NB4 (cell line): ENCODE results near the gene BRPF1.

ENCODE experiments used
- DNase-seq: peaks from one replicate; pipeline ENCODE4 v3.0.0; 2010; ENCODE audit warnings: low read depth
- H3K4me3 ChIP-seq: one replicate; pipeline ENCODE4 v1.5.1; 2011; ENCODE audit warnings: mild to moderate bottlenecking, low read depth, low read length, moderate library complexity
- CTCF ChIP-seq: IDR thresholded peaks from one replicate; pipeline ENCODE4 v1.5.1; 2012; ENCODE audit warnings: low read depth, low read length
- MYC ChIP-seq: IDR thresholded peaks from 2 replicates; pipeline ENCODE4 v1.6.1; 2011; ENCODE audit warnings: low read depth, low read length
- POLR2A ChIP-seq: IDR thresholded peaks from 2 replicates; pipeline ENCODE4 v1.6.1; 2011; ENCODE audit warnings: mild to moderate bottlenecking; ENCODE audit not compliant: insufficient read length; ENCODE audit errors: extremely low read depth
- TF ChIP-seq, protein P1 (sequence below): IDR thresholded peaks from 2 replicates; pipeline ENCODE4 v1.6.1; 2011; ENCODE audit warnings: low read depth, low read length

BRPF1 gene

GRCh38 chr3:9731206-9732079 lies at the start of gene BRPF1:
TSS of gene BRPF1 (plus strand) at chr3:9731735. CDS start at chr3:9734141, 2,406 bp downstream.
- TF ChIP-seq, protein P1, sequence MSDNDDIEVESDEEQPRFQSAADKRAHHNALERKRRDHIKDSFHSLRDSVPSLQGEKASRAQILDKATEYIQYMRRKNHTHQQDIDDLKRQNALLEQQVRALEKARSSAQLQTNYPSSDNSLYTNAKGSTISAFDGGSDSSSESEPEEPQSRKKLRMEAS = peak; percentile 41
- no peak for TF ChIP-seq MYC
- TF ChIP-seq POLR2A = peak; percentile 72
- DNase-seq = peak; percentile 99
- H3K4me3 ChIP-seq = peak within 1 kb of the TSS; percentile 88

DNA sequence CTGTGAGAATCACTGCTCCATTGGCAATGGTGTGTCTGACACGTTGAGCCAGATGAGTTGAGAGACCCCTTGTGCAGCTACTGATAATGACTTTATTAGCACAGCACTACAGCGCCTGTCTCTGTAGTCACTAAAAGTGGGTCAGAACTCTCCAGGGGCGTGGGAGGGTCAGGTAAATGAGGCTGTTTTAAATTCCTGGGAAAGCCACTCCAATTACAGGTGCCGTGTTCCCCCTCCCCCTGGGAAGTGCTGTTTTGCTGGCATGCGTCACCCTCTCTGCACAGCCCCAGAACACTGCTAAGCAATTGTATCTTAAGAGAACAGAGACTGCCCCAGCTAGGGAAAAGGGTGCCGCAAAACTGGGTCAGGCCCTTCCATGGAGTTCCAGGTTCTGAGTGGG lies 49.4 kb upstream of the BRPF1 start:
- no peak overlapping the region for H3K4me3 ChIP-seq
- no peak for DNase-seq
- TF ChIP-seq POLR2A = no peak
- TF ChIP-seq, protein P1 = no peak
- TF ChIP-seq CTCF = no peak
- TF ChIP-seq MYC = no peak

DNA sequence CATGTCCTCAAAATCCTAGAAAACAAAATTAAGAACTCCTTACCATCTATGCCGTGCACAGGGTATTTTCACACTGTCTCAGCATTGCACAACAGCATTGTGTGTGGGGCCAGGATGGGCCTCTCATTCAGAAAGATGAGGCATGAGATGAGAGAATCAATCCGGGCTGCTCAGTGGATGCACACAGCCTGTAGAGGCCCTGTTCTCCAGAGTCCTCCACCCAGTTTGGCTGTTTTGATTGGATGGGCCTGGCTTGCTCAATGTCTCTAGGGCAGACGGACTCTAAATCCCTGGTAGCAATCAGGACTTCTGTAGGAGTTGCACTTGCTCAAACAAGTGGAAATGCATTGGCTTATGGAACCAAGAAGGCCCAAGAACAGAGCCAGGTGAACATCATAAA lies 48.1 kb upstream of the BRPF1 start:
- TF ChIP-seq CTCF (no peak), MYC (no peak), POLR2A (no peak)
- TF ChIP-seq, protein P1 = no peak
- H3K4me3 ChIP-seq = no peak overlapping the region
- no peak for DNase-seq

- TF ChIP-seq MYC (no peak), CTCF (no peak), POLR2A (no peak)
- TF ChIP-seq, protein P1 = no peak
- DNase-seq = no peak
- no peak overlapping the region for H3K4me3 ChIP-seq
Measured at GRCh38 chr3:9685216-9686049, 46.1 kb upstream of the BRPF1 start.

- no peak overlapping the region for H3K4me3 ChIP-seq
- TF ChIP-seq, protein P1 = no peak
- no peak for TF ChIP-seq CTCF
- no peak for TF ChIP-seq POLR2A
- TF ChIP-seq MYC = no peak
Measured at GRCh38 chr3:9686050-9686550, 45.4 kb upstream of the BRPF1 start.

More at GRCh38 chr3:9686050-9686550, 45.4 kb upstream of the BRPF1 start:
- no peak for DNase-seq
